Measurements from ENCODE around the gene KANK2. TPM values are rescaled to one million over a fixed set of nuclear protein-coding genes. Genes with fewer than 3 reads are reported as not detected.

The KANK2 gene
- total and polyA plus RNA-seq, 10 of the 15 experiments (the other 5 are each of a cell fraction or from before 2014, with no cell fraction given): 4.9 to 33.0 (median 21.0) TPM

- Histone ChIP-seq H2AFZ (ENCODE audit: control insufficient read depth, low read depth, low read length) (no peak overlapping the region), H3K27me3 (replicated peaks in 1 of 2; ENCODE audit: control insufficient read depth in 2 of 2, insufficient read depth in 2 of 2, low read length in 1 of 2) (no peaks in the 10 kb centered on the region), H4K20me1 (ENCODE audit: control insufficient read depth, insufficient read depth) (no peaks in the 10 kb centered on the region), H3K4me1 (ENCODE audit: control insufficient read depth, insufficient read depth, low read length) (no peaks in the 10 kb centered on the region), H3K4me3 (no peak overlapping the region), H3K4me2 (ENCODE audit: control insufficient read depth, insufficient read depth) (no peak overlapping the region), H3K36me3 (ENCODE audit: control insufficient read depth in 2 of 2, insufficient read depth in 2 of 2, low read length in 1 of 2) (peaks cover 0 to 6% of the 10 kb centered on the region in 2 experiments; a peak in 2 of 4 replicates), H3K79me2 (ENCODE audit: control insufficient read depth, insufficient read depth, low read length) (no peaks in the 10 kb centered on the region), H3K9me3 (replicated peaks; ENCODE audit: control insufficient read depth, insufficient read depth, low read length) (no peaks in the 10 kb centered on the region), H3K9ac (ENCODE audit: control insufficient read depth, insufficient read depth, low read length) (no peak overlapping the region), H3K27ac (ENCODE audit: control insufficient read depth, insufficient read depth) (no peak overlapping the region)
- POLR2A ChIA-PET: no interaction called here
- no peak for TF ChIP-seq ZNF384 (IDR thresholded peaks at IDR 0.05; ENCODE audit: borderline replicate concordance, low read depth, low read length)
- no peak for TF ChIP-seq JUND (IDR thresholded peaks at IDR 0.05; ENCODE audit: low read depth, low read length)
- TF ChIP-seq PML (IDR thresholded peaks at IDR 0.05; ENCODE audit: low read length): no peak
- TF ChIP-seq CBX5 (IDR thresholded peaks at IDR 0.05; ENCODE audit: low read depth): no peak
- no peak for TF ChIP-seq RUNX3 (IDR thresholded peaks at IDR 0.05; ENCODE audit: low read length)
- no peak for TF ChIP-seq ZZZ3 (IDR thresholded peaks at IDR 0.05; ENCODE audit: control insufficient read depth, insufficient read length, low read depth)
- TF ChIP-seq TARDBP (IDR thresholded peaks at IDR 0.05; ENCODE audit: borderline replicate concordance): no peak
- no peak for TF ChIP-seq CREB1 (IDR thresholded peaks at IDR 0.05; ENCODE audit: low read depth)
- TF ChIP-seq ELK1 (IDR thresholded peaks at IDR 0.05; ENCODE audit: low read depth, low read length): no peak
- TF ChIP-seq RAD21 (IDR thresholded peaks at IDR 0.05; ENCODE audit: insufficient read depth, low read depth, low read length): no peak
- no peak for TF ChIP-seq YY1 (IDR thresholded peaks at IDR 0.05; ENCODE audit: low read depth, low read length)
- no peak for TF ChIP-seq KLF5 (IDR thresholded peaks at IDR 0.05; ENCODE audit: partially characterized antibody)
- no peak for TF ChIP-seq RB1 (IDR thresholded peaks at IDR 0.05; ENCODE audit: borderline replicate concordance)
- no peak for TF ChIP-seq HCFC1 (IDR thresholded peaks at IDR 0.05; ENCODE audit: low read length)
- no peak for TF ChIP-seq SMAD5 (IDR thresholded peaks at IDR 0.05; ENCODE audit: low read depth)
- no peak for TF ChIP-seq LARP7 (IDR thresholded peaks at IDR 0.05)
- TF ChIP-seq SUZ12 (IDR thresholded peaks at IDR 0.05; ENCODE audit: unreplicated experiment): no peak
- FAIRE-seq: no peak
- CTCF ChIA-PET: no interaction called here
- intact Hi-C loops (cut with micrococcal nuclease; ENCODE audit: unreplicated experiment) (no loop called here), in situ Hi-C loops (cut with MboI) (no loop called here)
- ATAC-seq: no peak
- 74% methylated on average over 5 of the region's 5 CpGs for WGBS (ENCODE audit: insufficient coverage, insufficient replicate concordance, low lambda C conversion rate, missing lambda C conversion rate)
- no TSS peak for BruUV-seq (replicated peaks)
- RAD21 ChIA-PET (ENCODE audit: unreplicated experiment): no interaction called here
- DNase-seq (ENCODE audit: low read depth, low spot score): no peak
- SMC1A ChIA-PET (ENCODE audit: uncharacterized antibody, unreplicated experiment): no interaction called here
Measured at GRCh38 chr19:11171144-11171543, 26.2 kb downstream of the KANK2 start.

Measured in GM12878 (cell line).